IPS-11a (cell line): ENCODE results near the gene CD82.
A peak's percentile ranks its signal among the peaks of the same experiment; 100 is the strongest.

ENCODE experiments used
- H3K4me3 ChIP-seq: one replicate; pipeline ENCODE4 v1.5.1; 2013; ENCODE audit warnings: low read depth, low read length, control low read depth

Gene CD82, protein sequence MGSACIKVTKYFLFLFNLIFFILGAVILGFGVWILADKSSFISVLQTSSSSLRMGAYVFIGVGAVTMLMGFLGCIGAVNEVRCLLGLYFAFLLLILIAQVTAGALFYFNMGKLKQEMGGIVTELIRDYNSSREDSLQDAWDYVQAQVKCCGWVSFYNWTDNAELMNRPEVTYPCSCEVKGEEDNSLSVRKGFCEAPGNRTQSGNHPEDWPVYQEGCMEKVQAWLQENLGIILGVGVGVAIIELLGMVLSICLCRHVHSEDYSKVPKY

DNA sequence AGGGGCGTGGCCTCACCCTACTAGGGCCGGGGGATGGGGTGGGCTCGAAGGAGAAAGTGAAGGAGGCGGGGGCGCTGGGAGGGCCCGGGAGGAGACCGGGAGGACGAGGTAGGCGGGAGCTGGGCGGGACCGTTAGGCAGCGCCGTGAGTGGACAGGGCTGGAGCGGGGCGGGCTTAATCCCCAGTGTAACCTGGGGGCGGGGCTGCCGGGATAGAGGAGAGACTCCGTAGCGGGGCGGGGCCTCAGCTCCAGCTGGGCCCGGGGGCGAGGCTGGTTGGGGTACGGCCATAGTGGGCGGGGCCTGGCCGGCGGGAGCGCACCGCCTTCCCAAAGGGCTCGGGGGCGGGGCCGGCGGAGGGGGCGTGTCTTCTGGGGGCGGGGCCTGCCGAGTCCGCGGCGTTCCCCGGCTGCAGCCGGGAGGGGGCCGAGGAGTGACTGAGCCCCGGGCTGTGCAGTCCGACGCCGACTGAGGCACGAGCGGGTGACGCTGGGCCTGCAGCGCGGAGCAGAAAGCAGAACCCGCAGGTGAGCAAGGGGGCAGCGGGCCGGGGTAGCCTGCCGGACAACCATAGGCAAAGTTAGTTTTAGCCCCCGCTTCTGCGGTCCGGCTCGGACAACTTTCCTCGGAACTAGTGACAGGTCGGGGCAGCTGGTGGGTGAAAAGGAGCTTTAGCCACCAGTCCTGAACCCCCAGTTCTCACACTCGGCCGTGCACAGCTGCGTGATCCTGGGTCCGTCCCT, at the start of gene CD82:
CD82 (plus strand) TSS at position 453 of the 742 bp plus-strand sequence. CDS start 29,000 bp downstream, outside the sequence.
- H3K4me3 ChIP-seq = peak within 1 kb of the TSS; percentile 53

DNA sequence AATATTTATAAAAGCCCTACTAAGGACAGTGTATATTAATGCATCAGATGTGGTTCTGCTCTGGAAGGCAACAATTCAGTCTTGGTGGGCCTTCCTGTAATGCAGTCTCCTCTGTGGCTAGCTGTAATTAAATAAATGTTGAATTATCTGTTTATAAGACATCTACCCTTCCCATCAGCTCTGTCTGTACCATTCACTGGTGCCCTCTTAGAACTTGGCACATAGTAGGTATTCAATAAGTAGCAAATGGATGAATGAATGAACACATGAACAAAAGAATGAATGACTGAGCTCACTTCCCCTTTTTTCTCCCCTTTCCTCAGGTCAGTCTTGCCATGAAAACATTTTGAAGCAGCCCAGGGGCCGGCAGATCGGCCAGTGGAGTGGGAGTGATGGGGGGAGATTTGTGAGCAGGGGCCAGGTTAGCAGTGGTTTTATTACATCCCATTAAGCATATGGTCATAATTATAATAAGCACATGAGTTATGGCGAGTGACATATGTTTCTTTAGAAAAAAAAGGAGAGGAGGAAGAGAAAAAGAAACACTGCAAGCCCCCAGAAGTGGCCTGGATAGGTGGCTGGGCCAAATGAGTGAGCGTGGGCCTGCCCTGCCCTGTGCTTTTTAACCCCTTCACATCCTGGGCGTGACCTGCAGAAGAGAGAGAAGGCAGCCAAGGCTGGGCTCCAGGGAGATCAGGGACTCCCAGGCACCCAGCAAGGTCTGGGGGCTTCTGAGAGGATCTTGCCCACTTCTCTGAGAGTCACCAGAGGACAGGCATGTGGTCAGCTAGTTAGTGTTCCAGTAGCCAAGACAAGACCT, 48.6 kb upstream of the CD82 start:
- no peak overlapping the region for H3K4me3 ChIP-seq

DNA sequence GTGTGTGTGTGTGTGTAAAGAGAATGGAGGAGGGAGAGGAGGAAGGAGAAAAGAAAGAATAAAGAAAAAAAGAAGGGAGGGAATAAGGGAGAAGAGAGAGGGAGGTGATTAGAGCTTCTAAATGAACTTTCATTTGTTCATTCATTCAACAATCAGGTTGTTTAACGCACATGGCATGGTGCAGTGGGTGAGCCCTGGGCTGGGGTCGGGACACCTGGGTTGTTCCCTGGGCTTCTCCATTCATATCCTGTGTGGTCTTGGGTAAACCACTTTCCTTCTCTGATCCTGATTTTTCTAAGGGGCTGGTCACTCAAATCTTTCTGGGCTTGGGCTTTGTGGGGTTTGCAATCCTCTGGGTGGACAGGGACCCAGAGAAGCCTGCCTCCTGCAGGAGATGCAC, 47.9 kb upstream of the CD82 start:
- H3K4me3 ChIP-seq = no peak overlapping the region

DNA sequence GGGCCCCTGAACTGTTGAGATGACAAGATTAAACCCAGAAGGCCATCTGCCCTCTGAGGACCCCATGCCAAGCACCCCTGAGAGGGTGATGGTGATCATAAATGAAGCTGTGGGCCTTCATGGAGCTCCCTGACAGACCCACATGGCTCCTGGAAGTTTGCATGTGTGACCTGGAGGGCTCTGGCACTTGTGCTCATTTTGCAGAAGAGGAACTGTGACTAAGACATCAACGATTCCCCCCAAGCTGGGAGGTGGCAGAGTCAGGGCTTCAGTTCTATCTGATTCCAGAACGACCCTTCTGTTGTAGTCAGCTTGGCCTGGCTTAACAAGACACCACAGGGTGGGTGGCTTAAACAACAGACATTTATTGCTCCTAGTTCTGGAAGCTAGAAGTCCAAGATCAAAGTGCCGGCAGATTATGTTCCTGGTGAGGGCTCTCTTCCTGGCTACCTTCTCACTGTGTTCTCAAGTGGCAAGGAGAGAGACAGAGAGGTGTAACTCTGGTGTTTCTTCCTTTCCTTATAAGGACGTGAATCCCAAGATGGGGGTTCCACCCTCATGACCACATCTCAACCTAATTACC, 46.4 kb upstream of the CD82 start:
- no peak overlapping the region for H3K4me3 ChIP-seq

DNA sequence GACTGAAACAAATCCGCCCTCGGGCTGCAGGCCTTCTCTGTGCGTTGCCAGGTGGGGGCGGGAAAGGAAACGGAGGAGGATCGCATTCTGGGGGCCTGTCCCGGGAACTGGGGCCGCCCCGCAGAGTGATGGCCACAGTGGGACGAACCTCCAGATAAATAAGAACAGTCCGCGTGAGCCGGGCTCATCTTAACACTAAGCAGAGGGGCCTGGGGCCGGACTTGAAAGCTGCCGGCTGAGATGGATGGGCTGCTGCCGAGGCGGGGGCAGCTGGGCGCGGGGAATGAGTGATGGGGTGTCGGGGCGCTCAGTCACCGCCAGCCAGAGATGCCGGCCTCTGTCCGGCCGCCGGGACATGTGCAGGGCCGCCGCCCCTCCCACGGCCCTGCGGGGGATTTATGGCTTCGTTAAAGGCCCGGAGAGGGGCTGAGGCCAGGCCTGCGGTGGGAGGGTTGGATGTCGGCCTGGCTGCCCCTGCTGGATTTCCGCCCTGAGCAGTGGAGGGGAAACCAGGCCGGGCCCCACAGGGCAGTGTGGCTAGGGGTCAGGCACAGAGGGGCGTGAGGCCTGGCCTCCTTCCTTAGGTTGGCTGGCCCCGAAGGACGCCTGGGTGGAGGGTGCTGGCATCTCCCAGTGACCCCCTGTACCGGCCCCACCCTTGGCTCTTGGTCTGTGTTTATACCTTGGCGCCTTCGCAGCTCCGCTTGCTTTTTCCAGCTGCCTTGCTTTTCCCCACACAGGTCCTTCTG, 45.3 kb upstream of the CD82 start:
- no peak overlapping the region for H3K4me3 ChIP-seq

DNA sequence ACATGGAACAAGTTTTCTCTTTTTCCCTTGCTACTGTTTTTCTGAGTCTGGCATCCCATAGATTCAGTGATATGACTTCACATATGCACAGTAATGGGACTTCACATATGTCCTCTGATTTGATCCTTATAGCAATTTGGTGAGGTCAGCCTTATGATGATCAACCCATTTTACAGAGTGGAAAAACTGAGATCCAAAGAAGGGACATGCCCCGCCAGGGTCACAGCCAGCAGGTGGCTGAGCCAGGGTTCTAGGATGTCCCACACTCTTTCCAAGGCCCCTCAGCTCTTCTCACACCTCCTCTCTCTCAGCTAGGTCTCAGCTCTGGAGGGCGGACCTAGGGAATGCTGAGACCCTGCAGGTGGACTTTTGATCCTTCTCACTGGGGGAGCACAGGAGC, 44.3 kb upstream of the CD82 start:
- H3K4me3 ChIP-seq = no peak overlapping the region

DNA sequence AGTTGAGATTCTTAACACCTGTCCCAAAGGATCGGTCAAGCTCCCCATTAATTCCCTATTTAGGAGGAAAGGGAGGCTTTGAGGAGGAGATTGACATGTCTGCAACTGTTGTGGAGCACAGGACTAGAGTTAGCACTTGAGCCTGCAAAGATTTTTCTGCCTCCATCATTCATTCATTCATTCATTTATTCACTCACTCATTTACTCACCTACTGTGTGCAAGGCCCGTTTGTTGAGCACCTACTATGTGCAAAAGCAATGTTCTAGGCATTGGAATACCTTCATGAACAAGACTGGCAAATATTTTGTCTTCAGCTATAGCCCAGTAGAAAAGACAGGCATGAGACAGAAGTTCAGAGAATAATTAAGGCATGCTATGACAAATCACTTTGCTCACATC, 43.2 kb upstream of the CD82 start:
- H3K4me3 ChIP-seq = no peak overlapping the region

DNA sequence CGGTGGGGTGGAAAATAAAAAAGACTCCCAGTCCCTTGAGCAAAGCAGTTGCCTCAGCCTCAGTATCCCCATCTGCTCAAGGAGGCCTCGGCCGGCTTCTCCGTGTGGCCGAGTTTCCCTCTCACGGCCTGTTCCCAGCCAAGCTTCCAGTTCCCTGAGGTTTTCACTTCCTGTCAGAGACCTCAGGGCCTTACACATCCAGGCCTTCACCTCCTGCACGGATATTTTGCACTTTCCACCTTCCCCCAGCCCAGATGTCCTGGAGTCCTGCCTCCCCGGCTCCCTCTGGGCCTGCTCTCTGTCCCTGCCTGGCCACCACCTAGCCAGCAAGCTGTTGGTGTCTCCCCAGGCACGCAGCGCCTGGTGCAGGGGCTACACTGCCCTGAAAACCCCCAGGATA, 41.1 kb upstream of the CD82 start:
- H3K4me3 ChIP-seq = no peak overlapping the region

DNA sequence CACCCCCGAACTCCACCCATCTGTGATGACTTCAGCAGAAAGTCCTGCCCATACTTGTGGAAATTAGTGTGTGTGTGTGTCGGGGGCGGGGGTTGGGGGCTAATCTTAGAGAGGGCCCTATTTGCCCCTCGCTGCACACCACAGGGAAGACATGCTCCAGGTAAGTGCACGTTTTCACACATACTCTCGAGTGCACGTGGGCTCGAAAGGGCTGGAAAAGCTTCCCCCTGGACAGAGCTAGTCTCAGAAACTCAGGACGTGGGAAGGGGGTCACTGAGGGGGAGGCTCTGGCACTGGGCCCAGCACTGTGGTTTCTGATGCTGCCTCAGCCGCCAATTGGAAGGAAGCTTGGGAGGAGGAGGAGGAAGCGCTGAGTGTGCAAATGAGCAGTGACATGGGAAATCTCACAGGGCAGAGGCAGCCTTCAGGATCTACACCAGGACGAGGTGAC, 40.7 kb upstream of the CD82 start:
- H3K4me3 ChIP-seq = no peak overlapping the region

DNA sequence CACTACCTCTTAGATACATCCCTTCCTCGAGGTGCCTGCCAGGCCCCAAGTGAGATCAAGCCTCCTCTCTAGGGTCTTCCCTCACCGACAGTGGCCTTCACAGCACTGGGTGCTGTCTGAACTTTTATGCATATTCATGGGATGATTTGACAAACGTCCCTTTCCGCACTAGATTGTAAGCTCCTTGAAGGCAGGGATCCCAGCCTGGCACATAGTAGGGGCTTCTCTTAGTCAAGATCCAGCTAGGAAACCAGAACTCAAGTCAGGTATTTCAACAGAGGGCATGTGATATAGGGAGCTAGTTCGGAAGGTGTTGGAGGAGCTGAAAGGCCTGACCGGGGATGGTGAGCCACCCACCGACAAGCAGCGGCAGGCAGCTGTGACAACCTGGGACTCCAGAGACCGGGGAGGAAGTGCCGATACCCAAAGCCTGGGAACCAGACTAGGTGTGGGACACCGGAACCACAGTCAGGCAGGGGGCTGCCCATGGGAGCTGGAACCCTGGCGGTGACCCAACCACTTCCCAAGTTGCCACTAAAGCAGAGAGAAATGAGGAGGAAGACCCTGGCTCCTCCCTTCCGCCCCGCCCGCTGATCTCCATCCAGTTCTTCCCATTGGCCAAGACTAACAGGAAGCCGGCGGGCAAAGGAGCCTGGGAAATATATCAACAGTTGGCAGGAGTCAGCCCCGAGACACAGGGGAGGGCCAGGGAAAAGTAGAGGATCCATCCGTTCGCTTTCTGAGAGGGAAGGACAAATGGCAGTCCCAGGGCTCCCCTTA, 39.8 kb upstream of the CD82 start:
- H3K4me3 ChIP-seq = no peak overlapping the region

DNA sequence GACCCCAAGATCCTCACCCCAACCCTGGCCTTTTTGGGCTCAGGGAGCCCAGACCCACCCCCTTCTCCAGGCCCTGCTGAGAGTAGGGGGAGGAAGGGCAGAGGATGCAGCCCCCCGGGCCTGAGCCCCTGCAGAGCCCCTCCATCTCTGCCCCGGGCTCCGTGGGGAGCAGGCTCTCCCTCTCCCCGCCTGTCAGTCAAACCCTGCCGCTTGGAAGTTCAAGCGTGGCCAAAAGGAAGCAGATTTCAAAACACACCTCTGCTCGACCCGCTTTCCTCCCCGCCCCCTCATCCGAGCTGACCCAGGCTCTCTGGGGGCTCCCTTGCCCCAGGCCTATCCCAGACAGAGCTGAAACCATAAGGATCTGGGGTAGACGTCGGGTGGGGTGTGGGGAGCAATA, 39.0 kb upstream of the CD82 start:
- no peak overlapping the region for H3K4me3 ChIP-seq

DNA sequence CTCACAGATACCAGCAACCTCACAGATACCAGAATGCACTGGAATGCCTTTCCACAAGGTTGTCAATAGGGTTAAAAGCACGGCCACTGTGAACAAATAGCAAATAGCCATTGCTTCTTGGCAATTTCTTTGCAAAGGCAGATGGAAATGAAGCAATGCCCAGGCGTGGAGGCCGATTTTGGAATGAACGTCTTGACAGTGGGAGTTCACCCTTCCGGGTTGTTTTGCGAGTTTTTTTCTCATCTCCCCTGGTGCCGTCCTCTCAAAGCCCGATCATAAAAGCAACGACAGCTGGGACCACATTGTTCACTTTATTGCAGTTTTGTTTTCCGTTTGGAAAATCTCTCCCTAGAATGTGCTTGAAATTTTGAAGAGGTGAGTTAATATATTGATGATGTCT, 38.0 kb upstream of the CD82 start:
- no peak overlapping the region for H3K4me3 ChIP-seq

DNA sequence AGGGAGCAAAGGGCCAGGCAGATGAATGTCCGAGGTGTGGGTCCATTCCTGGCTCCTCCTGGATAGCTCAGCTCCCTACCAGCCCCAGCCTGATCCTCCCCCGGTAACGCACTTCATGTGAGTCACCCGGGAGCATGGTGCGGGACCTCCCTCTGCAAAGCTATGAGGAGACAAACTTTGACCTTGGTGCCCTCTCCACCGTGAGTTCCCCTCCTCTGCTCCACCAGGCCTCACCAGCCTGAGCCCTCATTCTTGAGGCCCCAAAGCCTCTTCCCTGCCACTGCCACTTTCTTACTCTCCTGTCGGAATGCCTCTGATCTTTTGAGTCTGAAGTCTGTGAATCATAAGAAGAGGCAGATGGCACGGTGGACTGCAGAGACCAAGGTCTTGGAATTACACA, 37.4 kb upstream of the CD82 start:
- H3K4me3 ChIP-seq = no peak overlapping the region

DNA sequence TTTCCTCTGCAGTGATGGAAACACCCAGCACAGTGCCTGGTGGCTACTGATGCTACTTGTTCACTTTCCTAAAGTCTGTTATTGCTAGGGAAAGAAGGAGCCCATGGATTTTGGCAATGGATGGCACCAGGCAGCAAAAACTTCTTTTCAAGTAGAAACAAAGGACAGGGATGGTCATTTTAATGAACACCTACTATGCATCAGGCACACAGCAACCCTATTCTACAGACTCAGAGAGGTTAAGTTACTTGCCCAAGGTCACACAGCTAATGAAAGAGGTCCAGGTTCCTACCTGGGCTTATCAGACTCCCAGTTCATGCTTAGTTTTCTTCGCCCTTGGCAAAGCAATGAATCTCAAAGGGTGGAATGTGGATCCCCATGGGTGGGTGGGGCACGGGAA, 36.9 kb upstream of the CD82 start:
- H3K4me3 ChIP-seq = no peak overlapping the region

DNA sequence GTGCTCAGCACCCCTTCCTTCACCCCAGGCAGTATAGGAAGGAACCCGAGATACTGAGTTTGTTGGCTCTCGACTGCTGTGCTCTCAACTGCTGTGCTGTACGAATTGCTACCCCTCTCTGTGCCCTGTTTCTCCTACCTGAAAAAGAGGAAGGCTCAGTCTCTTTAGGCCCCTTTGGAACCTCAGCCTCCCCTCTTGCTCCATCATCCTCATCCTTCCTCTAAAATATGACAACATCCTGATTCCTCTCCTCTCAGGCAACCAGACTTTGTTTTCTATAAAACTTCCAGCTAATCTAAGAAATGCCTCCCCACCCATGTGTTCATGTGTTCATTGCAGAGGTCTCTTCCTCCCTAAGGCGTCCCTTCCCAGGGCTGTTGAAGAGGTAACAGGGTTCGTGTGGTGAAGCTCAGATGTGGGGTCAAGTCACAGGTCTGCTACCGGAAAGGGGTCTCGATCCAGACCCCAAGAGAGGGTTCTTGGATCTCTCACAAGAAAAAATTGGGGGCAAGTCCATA, 35.5 kb upstream of the CD82 start:
- H3K4me3 ChIP-seq = no peak overlapping the region

DNA sequence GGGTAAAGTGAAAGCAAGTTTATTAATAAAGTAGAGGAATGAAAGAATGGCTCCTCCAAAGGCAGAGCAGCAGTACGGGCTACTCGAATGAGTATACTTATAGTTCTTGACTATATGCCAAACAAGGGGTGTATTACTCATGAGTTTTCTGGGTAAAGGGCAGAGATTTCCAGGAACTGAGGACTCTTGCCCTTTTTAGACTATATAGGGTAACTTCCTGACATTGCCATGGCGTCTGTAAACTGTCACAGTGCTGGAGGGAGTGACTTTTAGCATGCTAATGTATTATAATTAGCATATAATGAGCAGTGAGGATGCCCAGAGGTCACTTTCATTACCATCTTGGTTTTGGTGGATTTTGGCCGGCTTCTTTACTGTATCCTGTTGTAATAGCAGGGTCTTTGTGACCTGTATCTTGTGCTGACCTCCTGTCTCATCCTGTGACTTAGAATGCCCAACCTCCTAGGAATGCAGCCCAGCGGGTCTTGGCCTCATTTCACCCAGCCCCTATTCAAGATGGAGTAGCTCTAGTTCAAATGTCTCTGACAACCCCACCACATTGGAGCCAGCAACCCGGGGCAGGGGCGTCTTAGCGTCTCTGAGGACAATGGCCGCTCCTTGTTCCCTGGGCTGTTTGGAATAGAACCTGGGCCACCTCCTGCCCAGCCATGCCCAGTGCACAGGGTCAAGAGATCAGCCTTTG, 34.9 kb upstream of the CD82 start:
- H3K4me3 ChIP-seq = no peak overlapping the region

DNA sequence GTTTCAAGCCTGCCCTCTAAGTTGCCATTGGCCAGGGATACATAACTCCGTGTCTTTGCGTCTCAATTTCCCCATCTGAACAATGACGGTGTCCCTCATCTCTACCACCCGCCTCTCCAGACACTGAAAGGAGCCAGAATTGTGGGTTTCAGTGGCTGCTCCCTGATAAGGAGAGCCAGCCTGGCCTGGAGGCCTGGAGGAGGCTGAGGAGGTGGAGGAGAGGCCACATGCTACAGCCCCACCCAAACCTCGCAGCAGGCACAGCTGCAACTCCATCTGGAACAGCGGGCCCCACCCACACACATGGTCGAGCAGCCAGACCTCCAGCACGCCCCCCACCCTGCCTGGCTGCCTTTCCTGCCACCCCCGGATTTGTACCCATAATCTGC, 34.4 kb upstream of the CD82 start:
- no peak overlapping the region for H3K4me3 ChIP-seq

DNA sequence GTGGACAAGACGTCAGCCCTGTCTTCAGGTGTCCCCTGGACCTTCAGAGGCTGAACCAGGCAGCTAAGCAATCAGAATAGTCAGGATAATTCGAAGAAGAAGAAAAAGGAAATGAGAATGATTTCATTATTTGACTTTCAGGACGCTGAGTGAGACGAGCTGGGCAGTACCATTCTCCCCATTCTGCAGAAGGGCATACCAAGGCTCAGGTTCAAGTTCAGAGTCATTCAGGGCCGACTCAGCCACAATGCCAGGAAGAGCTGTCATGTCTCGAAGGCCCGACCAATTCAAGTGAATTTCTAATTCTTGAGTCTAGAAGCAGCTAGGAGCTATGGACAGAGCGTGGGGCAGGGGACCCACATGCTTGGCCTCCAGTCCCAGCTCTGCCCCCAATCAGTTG, 33.8 kb upstream of the CD82 start:
- H3K4me3 ChIP-seq = no peak overlapping the region

DNA sequence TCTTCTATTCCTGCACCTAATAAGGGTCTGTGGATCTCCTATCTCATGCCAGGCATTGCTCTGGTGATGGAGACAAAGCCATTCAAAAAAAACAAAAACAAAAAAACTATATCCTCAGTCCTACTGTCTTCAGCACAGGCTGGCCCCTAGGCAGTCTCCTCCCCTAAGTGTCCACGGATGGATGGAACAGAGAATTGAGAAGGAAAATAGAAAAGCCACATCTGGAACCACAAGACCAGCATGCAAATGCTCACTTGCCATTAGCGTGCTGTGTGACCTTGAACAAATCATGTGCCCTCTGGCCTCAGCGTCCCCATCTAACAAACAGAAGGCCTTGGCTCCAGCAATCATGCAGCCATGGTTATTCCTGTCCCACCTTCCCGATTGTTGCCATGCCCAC, 32.7 kb upstream of the CD82 start:
- no peak overlapping the region for H3K4me3 ChIP-seq
